GM12873 (cell line): ENCODE data around the gene BEAN1.

ENCODE experiments used
- CTCF ChIP-seq: IDR thresholded peaks from 2 replicates; pipeline ENCODE4 v1.5.1; 2012; ENCODE audit warnings: low read depth, mild to moderate bottlenecking, moderate library complexity, low read length, control low read depth; ENCODE audit not compliant: insufficient read depth; ENCODE audit errors: missing control alignments

The BEAN1 gene

GRCh38 chr16:66414891-66415290 lies 12.2 kb upstream of the BEAN1 start:
- TF ChIP-seq CTCF, result no peak

GRCh38 chr16:66416136-66416535 lies 11.0 kb upstream of the BEAN1 start:
- no peak for TF ChIP-seq CTCF

GRCh38 chr16:66416939-66417700 lies 10.0 kb upstream of the BEAN1 start:
- no peak for TF ChIP-seq CTCF

- TF ChIP-seq CTCF, result no peak
Observed at GRCh38 chr16:66418165-66418962, 8.7 kb upstream of the BEAN1 start.

- peak; percentile 11 for TF ChIP-seq CTCF
Observed at GRCh38 chr16:66419527-66419926, 7.6 kb upstream of the BEAN1 start.

GRCh38 chr16:66420396-66420795 lies 6.7 kb upstream of the BEAN1 start:
- no peak for TF ChIP-seq CTCF

- TF ChIP-seq CTCF, result no peak
Observed at GRCh38 chr16:66421891-66422290, 5.2 kb upstream of the BEAN1 start.
